ENCODE data around the gene TOX3. TPM values are rescaled to one million over a fixed set of nuclear protein-coding genes. Genes with fewer than 3 reads are reported as not detected.

TOX3 gene
- total RNA-seq, 2 donors from 2014 or later = 4.8 to 8.5 TPM

GRCh38 chr16:52572656-52573055 lies 25.7 kb upstream of the TOX3 start:
- peaks cover 11% of the 10 kb centered on the region for H3K9me3 ChIP-seq (ENCODE audit: control insufficient read depth, low read length)
- H3K36me3 ChIP-seq (ENCODE audit: control insufficient read depth, insufficient read depth, low read length) = no peaks in the 10 kb centered on the region
- peaks cover 9% of the 10 kb centered on the region for H3K9me3 Mint-ChIP-seq
- TF ChIP-seq, protein P1, sequence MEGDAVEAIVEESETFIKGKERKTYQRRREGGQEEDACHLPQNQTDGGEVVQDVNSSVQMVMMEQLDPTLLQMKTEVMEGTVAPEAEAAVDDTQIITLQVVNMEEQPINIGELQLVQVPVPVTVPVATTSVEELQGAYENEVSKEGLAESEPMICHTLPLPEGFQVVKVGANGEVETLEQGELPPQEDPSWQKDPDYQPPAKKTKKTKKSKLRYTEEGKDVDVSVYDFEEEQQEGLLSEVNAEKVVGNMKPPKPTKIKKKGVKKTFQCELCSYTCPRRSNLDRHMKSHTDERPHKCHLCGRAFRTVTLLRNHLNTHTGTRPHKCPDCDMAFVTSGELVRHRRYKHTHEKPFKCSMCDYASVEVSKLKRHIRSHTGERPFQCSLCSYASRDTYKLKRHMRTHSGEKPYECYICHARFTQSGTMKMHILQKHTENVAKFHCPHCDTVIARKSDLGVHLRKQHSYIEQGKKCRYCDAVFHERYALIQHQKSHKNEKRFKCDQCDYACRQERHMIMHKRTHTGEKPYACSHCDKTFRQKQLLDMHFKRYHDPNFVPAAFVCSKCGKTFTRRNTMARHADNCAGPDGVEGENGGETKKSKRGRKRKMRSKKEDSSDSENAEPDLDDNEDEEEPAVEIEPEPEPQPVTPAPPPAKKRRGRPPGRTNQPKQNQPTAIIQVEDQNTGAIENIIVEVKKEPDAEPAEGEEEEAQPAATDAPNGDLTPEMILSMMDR (conservative IDR thresholded peaks at IDR 0.05) = no peak
- WGBS, 2 experiments (ENCODE audit: insufficient coverage in 1 of 2, insufficient read length in 1 of 2) = 86 to 100% methylated on average over 1 of the region's 1 CpG
- no peaks in the 10 kb centered on the region for H3K27me3 ChIP-seq (ENCODE audit: control insufficient read depth, insufficient read depth, low read length, poor library complexity, severe bottlenecking)
- H3K27ac ChIP-seq (ENCODE audit: low read depth, low read length) = no peak overlapping the region
- peaks cover 7% of the 10 kb centered on the region for H3K4me1 Mint-ChIP-seq
- no peaks in the 10 kb centered on the region for H3K4me1 ChIP-seq (ENCODE audit: control insufficient read depth, insufficient read depth, low read length)
- H3K4me3 ChIP-seq (ENCODE audit: low read length) = no peak overlapping the region
- no peak overlapping the region for H3K27ac Mint-ChIP-seq
- peaks cover 14% of the 10 kb centered on the region for H3K27me3 Mint-ChIP-seq (ENCODE audit: insufficient read depth)
- DNase-seq = no peak
- H3K4me3 Mint-ChIP-seq = no peak overlapping the region
- H3K36me3 Mint-ChIP-seq (ENCODE audit: low read depth) = no peaks in the 10 kb centered on the region
- no peak overlapping the region for H3K9ac ChIP-seq (ENCODE audit: extremely low read depth, low read length, poor library complexity, severe bottlenecking)

DNA sequence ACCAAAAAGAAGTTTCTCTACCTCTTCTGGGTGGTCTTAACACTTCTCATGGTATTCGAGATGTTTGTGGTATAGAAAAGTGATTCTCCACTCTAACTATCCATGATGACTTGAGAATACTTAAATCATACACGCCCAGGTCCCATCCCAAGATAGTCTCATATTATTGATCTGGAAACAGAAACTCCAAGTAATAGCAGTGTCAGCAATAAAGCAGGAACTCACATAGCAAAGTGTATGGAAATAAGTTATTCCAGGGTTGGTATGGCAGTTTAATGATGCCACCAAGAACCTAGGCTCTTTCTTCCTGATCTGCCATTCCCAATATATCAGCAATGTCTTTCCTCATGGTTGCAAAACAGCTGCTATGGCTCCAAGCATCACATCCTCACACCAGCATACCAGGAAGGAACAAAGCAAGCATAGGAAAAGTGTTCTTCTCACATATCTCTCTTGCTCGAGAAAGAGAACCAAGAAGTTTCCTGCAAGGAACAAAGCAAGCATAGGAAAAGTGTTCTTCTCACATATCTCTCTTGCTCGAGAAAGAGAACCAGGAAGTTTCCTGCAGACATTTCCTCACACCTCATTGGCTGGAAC lies 23.6 kb upstream of the TOX3 start:
- Histone ChIP-seq H3K9ac (ENCODE audit: extremely low read depth, low read length, poor library complexity, severe bottlenecking) (no peak overlapping the region), H3K4me1 (ENCODE audit: control insufficient read depth, insufficient read depth, low read length) (no peaks in the 10 kb centered on the region), H3K4me3 (ENCODE audit: low read length) (no peak overlapping the region), H3K27me3 (ENCODE audit: control insufficient read depth, insufficient read depth, low read length, poor library complexity, severe bottlenecking) (no peaks in the 10 kb centered on the region), H3K27ac (ENCODE audit: low read depth, low read length) (no peak overlapping the region), H3K36me3 (ENCODE audit: control insufficient read depth, insufficient read depth, low read length) (no peaks in the 10 kb centered on the region), H3K9me3 (ENCODE audit: control insufficient read depth, low read length) (peaks cover 11% of the 10 kb centered on the region)
- Mint-ChIP-seq H3K27ac (no peak overlapping the region), H3K27me3 (ENCODE audit: insufficient read depth) (peaks cover 4% of the 10 kb centered on the region), H3K4me1 (peaks cover 5% of the 10 kb centered on the region), H3K9me3 (peaks cover 9% of the 10 kb centered on the region), H3K4me3 (no peak overlapping the region), H3K36me3 (ENCODE audit: low read depth) (no peaks in the 10 kb centered on the region)
- whole genome bisulfite sequencing, 2 experiments (ENCODE audit: insufficient coverage in 1 of 2, insufficient read length in 1 of 2) = 71 to 96% methylated on average over 3 of the region's 4 CpGs
- DNase-seq = no peak
- TF ChIP-seq, protein P1 (conservative IDR thresholded peaks at IDR 0.05) = no peak

GRCh38 chr16:52569701-52570100 lies 22.8 kb upstream of the TOX3 start:
- H3K27ac ChIP-seq (ENCODE audit: low read depth, low read length) = no peak overlapping the region
- H3K4me1 ChIP-seq (ENCODE audit: control insufficient read depth, insufficient read depth, low read length) = peaks cover 6% of the 10 kb centered on the region
- no peak overlapping the region for H3K4me3 ChIP-seq (ENCODE audit: low read length)
- Mint-ChIP-seq H3K27ac (no peak overlapping the region), H3K36me3 (ENCODE audit: low read depth) (no peaks in the 10 kb centered on the region), H3K27me3 (ENCODE audit: insufficient read depth) (peaks cover 2% of the 10 kb centered on the region), H3K4me3 (no peak overlapping the region), H3K4me1 (peaks cover 13% of the 10 kb centered on the region), H3K9me3 (peaks cover 9% of the 10 kb centered on the region)
- no peaks in the 10 kb centered on the region for H3K36me3 ChIP-seq (ENCODE audit: control insufficient read depth, insufficient read depth, low read length)
- H3K9ac ChIP-seq (ENCODE audit: extremely low read depth, low read length, poor library complexity, severe bottlenecking) = no peak overlapping the region
- TF ChIP-seq, protein P1 (conservative IDR thresholded peaks at IDR 0.05) = no peak
- H3K27me3 ChIP-seq (ENCODE audit: control insufficient read depth, insufficient read depth, low read length, poor library complexity, severe bottlenecking) = no peaks in the 10 kb centered on the region
- peaks cover 11% of the 10 kb centered on the region for H3K9me3 ChIP-seq (ENCODE audit: control insufficient read depth, low read length)
- no peak for DNase-seq
- 76 to 100% methylated on average over 1 to 2 of the region's 2 CpGs for WGBS, 2 experiments (ENCODE audit: insufficient coverage in 1 of 2, insufficient read length in 1 of 2)

Measured in endodermal cell (in vitro differentiated cells).